NB4 (cell line): ENCODE results near the gene USB1.
"Not testable (repeated sequence)": the region's sequence is repeated elsewhere in the genome, so short reads cannot be mapped to it uniquely, and the experiment has no call there.

Experiments
- DNase-seq: peaks from one replicate; pipeline ENCODE4 v3.0.0; 2010; ENCODE audit warnings: low read depth
- H3K4me3 ChIP-seq: one replicate; pipeline ENCODE4 v1.5.1; 2011; ENCODE audit warnings: mild to moderate bottlenecking, low read depth, low read length, moderate library complexity
- CTCF ChIP-seq: IDR thresholded peaks from one replicate; pipeline ENCODE4 v1.5.1; 2012; ENCODE audit warnings: low read depth, low read length
- MAX ChIP-seq: IDR thresholded peaks from 2 replicates; pipeline ENCODE4 v1.6.1; 2011; ENCODE audit warnings: low read depth, low read length
- MYC ChIP-seq: IDR thresholded peaks from 2 replicates; pipeline ENCODE4 v1.6.1; 2011; ENCODE audit warnings: low read depth, low read length
- POLR2A ChIP-seq: IDR thresholded peaks from 2 replicates; pipeline ENCODE4 v1.6.1; 2011; ENCODE audit warnings: mild to moderate bottlenecking; ENCODE audit not compliant: insufficient read length; ENCODE audit errors: extremely low read depth

USB1 gene

GRCh38 chr16:57977418-57978069 lies 23.7 kb upstream of the USB1 start:
- H3K4me3 ChIP-seq, result no peak overlapping the region
- DNase-seq, result peak; percentile 39
- TF ChIP-seq CTCF, result no peak
- TF ChIP-seq POLR2A, result no peak
- TF ChIP-seq MYC, result no peak
- TF ChIP-seq MAX, result no peak

GRCh38 chr16:57978070-57978465 lies 23.1 kb upstream of the USB1 start:
- H3K4me3 ChIP-seq, DNase-seq: not testable (repeated sequence)

GRCh38 chr16:57979006-57979585 lies 22.1 kb upstream of the USB1 start:
- no peak overlapping the region for H3K4me3 ChIP-seq
- TF ChIP-seq CTCF (no peak), MAX (no peak), POLR2A (no peak), MYC (no peak)
- DNase-seq, result no peak

- DNase-seq, result no peak
- TF ChIP-seq MYC (no peak), CTCF (no peak), MAX (no peak), POLR2A (no peak)
- no peak overlapping the region for H3K4me3 ChIP-seq
These were observed 19.6 kb upstream of the USB1 start for GRCh38 chr16:57981636-57982035.

- DNase-seq, result no peak
- TF ChIP-seq MAX (no peak), POLR2A (no peak), CTCF (no peak), MYC (no peak)
- no peak overlapping the region for H3K4me3 ChIP-seq
These were observed 18.8 kb upstream of the USB1 start for GRCh38 chr16:57982385-57982784.

- peak; percentile 21 for DNase-seq
- no peak for TF ChIP-seq MYC
- TF ChIP-seq CTCF, result no peak
- TF ChIP-seq POLR2A, result no peak
- no peak for TF ChIP-seq MAX
- H3K4me3 ChIP-seq, result no peak overlapping the region
These were observed 16.6 kb upstream of the USB1 start for GRCh38 chr16:57984443-57985203.
